IMR-90 (cell line): ENCODE measurements around the gene CENPK. TPM values are rescaled to one million over a fixed set of nuclear protein-coding genes. Genes with fewer than 3 reads are reported as not detected.

Experiments
- ATAC-seq: fragments of 200-7000 bp; cut with Tn5 transposase; 2 replicates; pipeline ENCODE4 v1.9.1; 2020; ENCODE audit warnings: low read depth, mild to moderate bottlenecking, moderate library complexity
- BruUV-seq: library from RNA; stranded (reverse); fragments of 400-500 nt; replicated peaks from 2 replicates; lab custom pipeline; 2021; lab: Mats Ljungman, UMichigan
- CTCF ChIA-PET: fragments of 300-600 bp; formaldehyde crosslinking; extraction: SDS; loops from one replicate; lab custom pipeline; 2021; ENCODE audit warnings: antibody characterized with exemption; lab: Yijun Ruan, JAX
- POLR2A ChIA-PET: fragments of 300-600 bp; sonication (Branson Sonifier 250); formaldehyde crosslinking; loops from one replicate; lab custom pipeline; 2022; ENCODE audit warnings: antibody characterized with exemption; ENCODE audit not compliant: unreplicated experiment; lab: Charles Lee
- DNase-seq: peaks from one replicate; pipeline ENCODE4 v3.0.0; 2013
- H2AFZ ChIP-seq: replicated peaks from 2 replicates; pipeline ENCODE3; 2013; ENCODE audit warnings: low read length, mild to moderate bottlenecking; ENCODE audit not compliant: poor library complexity
- H2AK5ac ChIP-seq: 2 replicates; pipeline ENCODE4 v1.6.1; 2013; ENCODE audit warnings: low read depth, low read length, inconsistent platforms
- H2AK9ac ChIP-seq: replicated peaks from 2 replicates; pipeline ENCODE3; 2013; ENCODE audit warnings: mild to moderate bottlenecking, low read depth, low read length, moderate library complexity; ENCODE audit not compliant: poor library complexity
- H2BK120ac ChIP-seq: 2 replicates; pipeline ENCODE4 v1.6.1; 2013; ENCODE audit warnings: low read depth, low read length, inconsistent platforms
- H2BK15ac ChIP-seq: 3 replicates; pipeline ENCODE4 v1.6.1; 2013; ENCODE audit warnings: low read depth, low read length, inconsistent platforms
- H2BK20ac ChIP-seq: 2 replicates; pipeline ENCODE4 v1.6.1; 2013; ENCODE audit warnings: low read depth, mild to moderate bottlenecking, inconsistent platforms, low read length, moderate library complexity
- H2BK5ac ChIP-seq: 2 replicates; pipeline ENCODE4 v1.6.1; 2013; ENCODE audit warnings: mild to moderate bottlenecking, low read depth, low read length, inconsistent platforms; ENCODE audit not compliant: poor library complexity, severe bottlenecking
- H3K14ac ChIP-seq: replicated peaks from 2 replicates; pipeline ENCODE4 v1.6.1; 2013; ENCODE audit warnings: low read depth, low read length, inconsistent platforms
- H3K18ac ChIP-seq: 2 replicates; pipeline ENCODE4 v1.6.1; 2013; ENCODE audit warnings: low read depth, low read length, control low read depth
- H3K23ac ChIP-seq: 2 replicates; pipeline ENCODE4 v1.6.1; 2013; ENCODE audit warnings: low read depth, low read length, inconsistent platforms
- H3K27ac ChIP-seq: 2 replicates; pipeline ENCODE4 v1.5.1; 2013; ENCODE audit warnings: mild to moderate bottlenecking, control low read depth, low read length; ENCODE audit not compliant: insufficient read depth
- H3K27me3 ChIP-seq: 2 replicates; pipeline ENCODE4 v1.6.1; 2013; ENCODE audit warnings: low read length; ENCODE audit not compliant: control insufficient read depth, insufficient read depth
- H3K36me3 ChIP-seq: 2 replicates; pipeline ENCODE4 v1.6.1; 2013; ENCODE audit warnings: low read length, mixed read lengths; ENCODE audit not compliant: control insufficient read depth, insufficient read depth
- H3K4ac ChIP-seq: 2 replicates; pipeline ENCODE4 v1.6.1; 2013; ENCODE audit warnings: low read depth, low read length, inconsistent platforms
- H3K4me1 ChIP-seq: 2 replicates; pipeline ENCODE4 v1.6.1; 2013; ENCODE audit warnings: low read length, mixed read lengths; ENCODE audit not compliant: control insufficient read depth, insufficient read depth
- H3K4me2 ChIP-seq: 2 replicates; pipeline ENCODE4 v1.6.1; 2013; ENCODE audit warnings: low read depth, mild to moderate bottlenecking, control low read depth, low read length, moderate library complexity
- H3K4me3 ChIP-seq: 2 replicates; pipeline ENCODE4 v1.5.1; 2013; ENCODE audit warnings: low read depth, mild to moderate bottlenecking, control low read depth, low read length, moderate library complexity; ENCODE audit not compliant: insufficient read depth
- H3K56ac ChIP-seq: 2 replicates; pipeline ENCODE4 v1.6.1; 2013; ENCODE audit warnings: low read length, inconsistent platforms; ENCODE audit not compliant: insufficient read depth; ENCODE audit errors: extremely low read depth
- H3K79me1 ChIP-seq, 2 experiments: 2 replicates each; pipeline ENCODE4 v1.6.1; 2013; ENCODE audit warnings: low read length in 2 of 2, inconsistent platforms in 1 of 2, low read depth in 1 of 2
- H3K9ac ChIP-seq: 2 replicates; pipeline ENCODE4 v1.6.1; 2013; ENCODE audit warnings: low read depth, low read length, control low read depth
- H3K9me1 ChIP-seq: 2 replicates; pipeline ENCODE4 v1.6.1; 2013; ENCODE audit warnings: low read length, inconsistent platforms; ENCODE audit not compliant: insufficient read depth
- H3K9me3 ChIP-seq: 2 replicates; pipeline ENCODE4 v1.6.1; 2013; ENCODE audit warnings: low read length; ENCODE audit not compliant: control insufficient read depth, insufficient read depth
- H4K20me1 ChIP-seq: 2 replicates; pipeline ENCODE4 v1.6.1; 2013; ENCODE audit warnings: low read length, inconsistent platforms; ENCODE audit not compliant: insufficient read depth
- H4K5ac ChIP-seq: 2 replicates; pipeline ENCODE4 v1.6.1; 2013; ENCODE audit warnings: mild to moderate bottlenecking, low read depth, low read length, control low read depth
- H4K8ac ChIP-seq, 2 experiments: 2 replicates each; pipeline ENCODE4 v1.6.1; 2013; ENCODE audit warnings: low read depth in 2 of 2, low read length in 2 of 2, control low read depth in 1 of 2, inconsistent platforms in 1 of 2
- H4K91ac ChIP-seq: 2 replicates; pipeline ENCODE4 v1.6.1; 2013; ENCODE audit warnings: low read depth, low read length, inconsistent platforms; ENCODE audit not compliant: insufficient read depth
- BHLHE40 ChIP-seq: fragments of 150-350 bp; IDR thresholded peaks from 2 replicates; pipeline ENCODE4 v1.6.1; 2016; ENCODE audit warnings: mild to moderate bottlenecking, low read depth, low read length
- CEBPB ChIP-seq: IDR thresholded peaks from 2 replicates; pipeline ENCODE4 v1.6.1; 2012; ENCODE audit warnings: low read depth, low read length, improper control_type of control experiment
- CHD1 ChIP-seq: IDR thresholded peaks from 2 replicates; pipeline ENCODE4 v1.6.1; 2012; ENCODE audit warnings: low read depth, low read length, improper control_type of control experiment
- CTCF ChIP-seq: conservative IDR thresholded peaks from 2 replicates; pipeline ENCODE4 v1.5.1; 2012; ENCODE audit warnings: mild to moderate bottlenecking, low read depth, low read length, improper control_type of control experiment
- ELK1 ChIP-seq: fragments of 150-350 bp; IDR thresholded peaks from 2 replicates; pipeline ENCODE4 v1.6.1; 2016; ENCODE audit warnings: low read depth, mild to moderate bottlenecking, low read length, moderate library complexity, borderline replicate concordance
- FOS ChIP-seq: fragments of 150-350 bp; IDR thresholded peaks from 2 replicates; pipeline ENCODE4 v1.6.1; 2016; ENCODE audit warnings: low read depth, low read length
- MAFK ChIP-seq: IDR thresholded peaks from 2 replicates; pipeline ENCODE4 v1.6.1; 2012; ENCODE audit warnings: low read depth, low read length, improper control_type of control experiment
- MAZ ChIP-seq: IDR thresholded peaks from 2 replicates; pipeline ENCODE4 v1.6.1; 2012; ENCODE audit warnings: low read depth, mild to moderate bottlenecking, low read length, improper control_type of control experiment, moderate library complexity, borderline replicate concordance
- MXI1 ChIP-seq: IDR thresholded peaks from 2 replicates; pipeline ENCODE4 v1.6.1; 2012; ENCODE audit warnings: low read depth, mild to moderate bottlenecking, low read length, moderate library complexity, borderline replicate concordance
- NFE2L2 ChIP-seq: fragments of 150-350 bp; IDR thresholded peaks from 2 replicates; pipeline ENCODE4 v1.6.1; 2016; ENCODE audit warnings: low read depth, mild to moderate bottlenecking, low read length
- POLR2A ChIP-seq: IDR thresholded peaks from 2 replicates; pipeline ENCODE4 v1.6.1; 2012; ENCODE audit warnings: mild to moderate bottlenecking, low read depth, low read length
- RAD21 ChIP-seq: IDR thresholded peaks from 2 replicates; pipeline ENCODE4 v1.6.1; 2012; ENCODE audit warnings: low read length, improper control_type of control experiment
- RCOR1 ChIP-seq: IDR thresholded peaks from 2 replicates; pipeline ENCODE4 v1.6.1; 2012; ENCODE audit warnings: mild to moderate bottlenecking, low read length, improper control_type of control experiment; ENCODE audit not compliant: insufficient replicate concordance
- RFX5 ChIP-seq: IDR thresholded peaks from 2 replicates; pipeline ENCODE4 v1.8.0; 2012; ENCODE audit warnings: low read depth, mild to moderate bottlenecking, low read length, moderate library complexity
- SMC3 ChIP-seq: fragments of 150-350 bp; IDR thresholded peaks from 2 replicates; pipeline ENCODE4 v1.6.1; 2016; ENCODE audit warnings: low read depth, mild to moderate bottlenecking, antibody characterized with exemption, low read length, moderate library complexity
- USF2 ChIP-seq: fragments of 150-350 bp; IDR thresholded peaks from 2 replicates; pipeline ENCODE4 v1.6.1; 2017; ENCODE audit warnings: mild to moderate bottlenecking, antibody characterized with exemption, low read length, low read depth
- WGBS, 2 experiments: methylation state at CpG; one replicate each; pipeline versions ENCODE4 v1.1.5 to v1.1.7; 2013; ENCODE audit warnings: missing lambda C conversion rate in 2 of 2; ENCODE audit not compliant: insufficient read length in 1 of 2; ENCODE audit errors: extremely low coverage in 2 of 2; 5-methylcytosine and 5-hydroxymethylcytosine counted together
- dilution Hi-C: fragments of 300-500 bp; cut with HindIII; formaldehyde crosslinking; loops from one replicate; pipeline ENCODE4 v1.14.3; 2018; ENCODE audit warnings: low sequenced_read_pairs; ENCODE audit not compliant: unreplicated experiment
- in situ Hi-C: fragments of 300-500 bp; cut with MboI; formaldehyde crosslinking; loops from 3 replicates; pipeline ENCODE4 v1.14.3; 2019; ENCODE audit warnings: low sequenced_read_pairs, inconsistent platforms, mixed read lengths
- intact Hi-C: fragments of 100-400 bp; cut with micrococcal nuclease; formaldehyde crosslinking; loops from 2 replicates; pipeline ENCODE4 v1.10.0; 2022
- polyA plus RNA-seq, 3 experiments: library from polyadenylated mRNA; depleted of rRNA; stranded (reverse); fragments of >200 nt; gene quantifications; 2 replicates each; pipeline ENCODE4 v1.2.3, GENCODE V29; 2012; ENCODE audit warnings: low replicate concordance in 1 of 3
- total RNA-seq: library from RNA; depleted of rRNA; stranded (reverse); fragments of >200 nt; gene quantifications from 2 replicates; pipeline ENCODE4 v1.2.3, GENCODE V29; 2012

The CENPK gene
- total and polyA plus RNA-seq, 2 of the 4 experiments (the other 2 are of a cell fraction), result 5.6 to 9.4 TPM

GRCh38 chr5:65566505-65566904, 3.5 kb upstream of the CENPK start:
- Histone ChIP-seq H2AK5ac (no peak overlapping the region), H3K23ac (no peak overlapping the region), H4K8ac (no peak overlapping the region), H3K9ac (no peak overlapping the region), H3K36me3 (peaks cover 3% of the 10 kb centered on the region; the same call in 1 of the 2 replicates), H3K27me3 (no peaks in the 10 kb centered on the region), H3K4ac (no peak overlapping the region), H3K27ac (no peak overlapping the region), H2AK9ac (no peak overlapping the region), H2AFZ (no peak overlapping the region), H3K9me3 (no peaks in the 10 kb centered on the region), H2BK20ac (no peak overlapping the region), H3K79me1 (peaks cover 15 to 29% of the 10 kb centered on the region in 2 experiments), H3K18ac (no peak overlapping the region), H3K4me3 (no peak overlapping the region), H4K91ac (no peak overlapping the region), H4K5ac (no peak overlapping the region), H2BK5ac (no peak overlapping the region), H2BK120ac (no peak overlapping the region), H3K4me1 (no peaks in the 10 kb centered on the region; the same call in 1 of the 2 replicates), H3K56ac (no peak overlapping the region), H2BK15ac (no peak overlapping the region), H4K20me1 (no peaks in the 10 kb centered on the region), H3K14ac (no peak overlapping the region), H3K9me1 (no peaks in the 10 kb centered on the region), H3K4me2 (no peak overlapping the region)
- no TSS peak for BruUV-seq
- no peak for ATAC-seq
- dilution Hi-C loops (no loop called here), intact Hi-C loops (loop anchor here (5.0 to 10.0 kb wide), 2 partner anchors 51 to 932 kb away; no protein-coding TSS in a partner anchor), in situ Hi-C loops (no loop called here)
- ChIA-PET CTCF (no interaction called here), POLR2A (no interaction called here)
- WGBS, 2 experiments, result 94 to 100% methylated on average over 1 to 2 of the region's 5 CpGs
- DNase-seq, result no peak
- TF ChIP-seq CEBPB (no peak), NFE2L2 (no peak), CTCF (no peak), SMC3 (no peak), ELK1 (no peak), POLR2A (no peak), USF2 (no peak), FOS (no peak), BHLHE40 (no peak), RAD21 (no peak), RFX5 (no peak), RCOR1 (no peak), MAZ (no peak), MXI1 (no peak), CHD1 (no peak), MAFK (no peak)
